Hair follicular keratinocyte (primary cell): Measurements from ENCODE around the gene ZNF585A. TPM values are rescaled to one million over a fixed set of nuclear protein-coding genes. Genes with fewer than 3 reads are reported as not detected.

Experiments
- total RNA-seq: library from RNA; depleted of rRNA; stranded (reverse); fragments of >200 nt; gene quantifications from 2 replicates; pipeline ENCODE4 v1.2.3, GENCODE V29; 2015

The ZNF585A gene
- 10.2 and 10.9 TPM in 2 replicates for total RNA-seq

DNA sequence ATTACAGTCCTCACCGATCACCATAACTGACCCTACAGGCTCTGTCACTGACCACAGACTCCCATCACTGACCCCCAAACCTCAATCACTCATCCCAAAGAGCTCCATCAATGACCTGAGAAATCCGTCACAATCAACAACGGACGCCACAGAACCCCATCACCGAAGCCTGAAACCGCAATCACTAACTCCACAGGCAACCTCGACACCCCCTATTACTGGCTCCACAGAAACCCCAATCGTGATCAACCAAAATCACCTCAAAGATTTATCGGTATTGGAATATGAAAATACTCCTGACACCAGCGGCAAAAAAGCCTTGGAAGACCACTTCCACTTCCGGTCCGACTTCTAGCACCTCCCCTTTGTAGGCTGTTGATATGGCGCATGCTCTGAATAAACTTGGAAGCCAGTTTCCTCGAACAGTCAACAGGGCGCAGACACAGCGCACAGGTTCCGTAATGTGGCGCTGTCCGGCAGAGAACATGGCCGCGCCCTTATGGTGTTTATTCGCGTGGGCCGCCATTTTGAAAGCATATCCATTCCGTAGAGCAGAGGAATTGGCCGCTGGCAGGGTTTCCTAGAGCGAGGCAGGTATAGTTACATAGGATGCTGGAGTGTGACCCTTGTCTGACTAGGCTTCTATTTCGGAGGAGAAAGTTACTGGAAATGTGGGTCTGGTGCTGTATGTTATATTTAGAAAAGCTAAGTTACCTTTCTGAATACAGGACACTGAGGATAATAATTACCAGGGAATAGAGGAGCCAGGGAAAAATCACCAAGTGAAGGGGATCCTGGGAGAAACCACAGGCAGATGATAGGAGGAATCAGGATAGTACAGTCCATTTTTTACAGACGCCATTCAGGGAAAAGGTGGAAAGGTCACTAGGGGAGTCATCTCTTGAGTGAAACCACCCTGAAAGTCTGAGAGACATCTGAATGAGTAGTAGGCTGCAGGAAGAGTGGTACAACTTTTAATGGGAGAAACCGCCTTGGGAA lies at the start of gene ZNF585A:
Gene ZNF585A (minus strand): TSS at position 328 of the 999 bp plus-strand sequence. CDS start 2,785 bp downstream, outside the sequence.

DNA sequence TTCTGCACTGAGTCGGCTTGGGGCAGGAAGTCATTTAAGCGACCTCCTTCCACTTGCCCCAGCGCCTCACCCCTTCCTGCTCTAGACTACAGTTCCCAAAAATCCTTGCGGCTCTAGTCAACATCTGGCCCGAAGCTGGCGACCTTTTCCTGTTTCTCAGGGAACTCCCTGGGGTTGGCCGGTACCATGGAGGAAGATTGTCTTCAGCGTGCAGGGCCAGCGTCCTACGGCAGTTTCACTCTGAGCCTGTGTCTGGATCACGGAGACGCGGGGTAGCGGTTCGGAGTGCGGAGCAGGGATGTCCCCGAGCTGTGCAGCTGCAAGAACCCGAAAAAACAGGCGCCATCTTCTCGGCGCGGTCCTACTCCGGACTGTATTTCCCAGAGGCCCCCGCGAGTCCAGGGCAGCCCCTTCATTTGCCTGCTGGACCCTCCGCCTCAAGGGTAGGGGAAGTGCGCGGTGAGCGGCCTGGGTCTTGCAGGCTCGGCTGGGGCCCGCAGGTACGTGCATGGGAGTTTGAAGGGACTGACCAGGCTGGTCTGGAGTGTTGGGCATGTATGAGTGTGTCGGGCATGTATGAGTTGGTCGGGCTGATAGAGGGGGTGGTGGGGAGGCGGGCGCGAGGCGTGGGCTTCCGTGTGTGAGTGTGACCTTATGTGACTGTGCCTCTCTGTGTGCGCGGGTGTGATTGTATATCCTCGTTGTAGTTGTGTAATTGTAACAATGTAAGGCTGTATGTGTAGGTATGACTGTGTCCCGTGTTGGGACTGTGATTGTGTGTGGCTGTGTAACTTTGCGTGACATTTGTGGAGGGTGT lies 45.5 kb upstream of the ZNF585A start, which contains the start of gene ZNF383:
Gene ZNF383 (plus strand): TSS at position 440 of the 817 bp plus-strand sequence. CDS start 12,240 bp downstream, outside the sequence.

Other genes starting within 250 kb of the ZNF585A start
- 2.2 and 4.0 TPM in 2 replicates for gene ZNF420, start 94.3 kb downstream of the ZNF585A start, total RNA-seq
- 7.7 and 8.5 TPM in 2 replicates for gene ZNF585B, start 37.8 kb upstream of the ZNF585A start, total RNA-seq
- 1.8 and 4.1 TPM in 2 replicates for gene ZNF383, start 45.5 kb upstream of the ZNF585A start, total RNA-seq
- 1.2 and 1.6 TPM in 2 replicates for gene ZNF527, start 198.4 kb upstream of the ZNF585A start, total RNA-seq